ENCODE measurements around the gene SV2C.
"Not testable (repeated sequence)": the region's sequence is repeated elsewhere in the genome, so short reads cannot be mapped to it uniquely, and the experiment has no call there.

SV2C gene, protein sequence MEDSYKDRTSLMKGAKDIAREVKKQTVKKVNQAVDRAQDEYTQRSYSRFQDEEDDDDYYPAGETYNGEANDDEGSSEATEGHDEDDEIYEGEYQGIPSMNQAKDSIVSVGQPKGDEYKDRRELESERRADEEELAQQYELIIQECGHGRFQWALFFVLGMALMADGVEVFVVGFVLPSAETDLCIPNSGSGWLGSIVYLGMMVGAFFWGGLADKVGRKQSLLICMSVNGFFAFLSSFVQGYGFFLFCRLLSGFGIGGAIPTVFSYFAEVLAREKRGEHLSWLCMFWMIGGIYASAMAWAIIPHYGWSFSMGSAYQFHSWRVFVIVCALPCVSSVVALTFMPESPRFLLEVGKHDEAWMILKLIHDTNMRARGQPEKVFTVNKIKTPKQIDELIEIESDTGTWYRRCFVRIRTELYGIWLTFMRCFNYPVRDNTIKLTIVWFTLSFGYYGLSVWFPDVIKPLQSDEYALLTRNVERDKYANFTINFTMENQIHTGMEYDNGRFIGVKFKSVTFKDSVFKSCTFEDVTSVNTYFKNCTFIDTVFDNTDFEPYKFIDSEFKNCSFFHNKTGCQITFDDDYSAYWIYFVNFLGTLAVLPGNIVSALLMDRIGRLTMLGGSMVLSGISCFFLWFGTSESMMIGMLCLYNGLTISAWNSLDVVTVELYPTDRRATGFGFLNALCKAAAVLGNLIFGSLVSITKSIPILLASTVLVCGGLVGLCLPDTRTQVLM

GRCh38 chr5:76082772-76083554 is at the start of gene SV2C:
Gene SV2C, plus strand, starts transcription at chr5:76083383. Its CDS starts 48,368 bp downstream, at chr5:76131751.
- intact Hi-C loops (cut with DNase I), result no loop called here
- DNase-seq, result peak in 5 of 10 donors; percentile 10 to 90 (median 81)

DNA sequence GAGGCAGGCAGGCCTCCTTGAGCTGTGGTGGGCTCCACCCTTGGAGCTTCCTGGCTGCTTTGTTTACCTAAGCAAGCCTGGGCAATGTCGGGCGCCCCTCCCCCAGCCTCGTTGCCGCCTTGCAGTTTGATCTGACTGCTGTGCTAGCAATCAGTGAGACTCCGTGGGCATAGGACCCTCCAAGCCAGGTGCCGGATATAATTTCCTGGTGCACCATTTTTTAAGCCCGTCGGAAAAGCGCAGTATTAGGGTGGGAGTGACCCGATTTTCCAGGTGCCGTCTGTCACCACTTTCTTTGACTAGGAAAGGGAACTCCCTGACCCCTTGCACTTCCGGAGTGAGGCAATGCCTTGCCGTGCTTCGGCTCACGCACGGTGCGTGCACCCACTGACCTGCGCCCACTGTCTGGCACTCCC is 45.4 kb upstream of the SV2C start:
- intact Hi-C loops (cut with DNase I), result not testable (repeated sequence)

GRCh38 chr5:76038212-76038611 is 45.0 kb upstream of the SV2C start:
- intact Hi-C loops (cut with DNase I), result no loop called here
- no peak for DNase-seq

More for the DNA sequence above, 45.4 kb upstream of the SV2C start:
- not testable (repeated sequence) for DNase-seq

GRCh38 chr5:76040806-76041205 is 42.4 kb upstream of the SV2C start:
- intact Hi-C loops (cut with DNase I), result no loop called here
- no peak for DNase-seq

- intact Hi-C loops (cut with DNase I), result no loop called here
- DNase-seq, result no peak
Observed at GRCh38 chr5:76041863-76042262, 41.3 kb upstream of the SV2C start.

DNA sequence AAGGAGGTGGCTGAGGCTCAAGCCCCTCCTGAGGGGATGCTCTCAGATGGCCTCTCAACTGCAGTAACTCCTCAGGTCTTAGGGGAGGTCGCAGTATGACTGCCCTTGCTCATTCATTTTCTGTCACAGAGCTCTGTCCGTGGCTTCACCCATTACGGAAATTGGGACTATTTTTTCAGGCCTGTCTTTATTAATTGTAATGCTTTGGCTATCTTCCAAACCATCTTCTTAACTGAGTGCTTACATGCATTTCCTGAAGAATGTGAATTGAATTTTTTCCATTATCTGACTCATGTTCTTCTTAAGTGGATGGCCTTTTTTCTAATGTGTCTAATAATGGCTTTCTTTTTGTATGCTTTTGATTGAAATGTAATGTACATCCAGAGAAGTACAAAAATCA is 36.4 kb upstream of the SV2C start:
- no peak for DNase-seq
- intact Hi-C loops (cut with DNase I), result no loop called here

DNA sequence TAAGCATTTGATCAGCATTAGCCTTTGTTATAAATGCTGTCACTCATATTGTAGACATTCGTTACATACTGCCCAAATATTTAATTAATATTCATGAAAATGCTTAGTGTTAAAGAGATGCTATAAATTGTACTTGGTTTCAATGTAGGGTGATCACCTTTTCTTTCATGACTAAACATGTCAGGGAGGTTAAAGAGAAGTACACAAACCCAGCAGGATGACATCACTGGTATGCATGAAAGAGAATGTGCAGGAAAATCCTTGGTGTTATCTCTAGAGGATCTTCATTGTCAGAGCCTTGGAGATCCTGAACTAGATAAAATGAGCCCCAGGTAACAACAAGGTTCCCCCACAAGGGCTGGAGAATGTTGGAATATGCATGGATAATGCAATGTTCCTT is 33.0 kb upstream of the SV2C start:
- intact Hi-C loops (cut with DNase I), result no loop called here
- DNase-seq, result no peak

GRCh38 chr5:76062502-76063041 is 20.6 kb upstream of the SV2C start:
- DNase-seq, result no peak
- intact Hi-C loops (cut with DNase I), result no loop called here

- no peak for DNase-seq
- intact Hi-C loops (cut with DNase I), result no loop called here
Observed at GRCh38 chr5:76065258-76065657, 17.9 kb upstream of the SV2C start.

DNA sequence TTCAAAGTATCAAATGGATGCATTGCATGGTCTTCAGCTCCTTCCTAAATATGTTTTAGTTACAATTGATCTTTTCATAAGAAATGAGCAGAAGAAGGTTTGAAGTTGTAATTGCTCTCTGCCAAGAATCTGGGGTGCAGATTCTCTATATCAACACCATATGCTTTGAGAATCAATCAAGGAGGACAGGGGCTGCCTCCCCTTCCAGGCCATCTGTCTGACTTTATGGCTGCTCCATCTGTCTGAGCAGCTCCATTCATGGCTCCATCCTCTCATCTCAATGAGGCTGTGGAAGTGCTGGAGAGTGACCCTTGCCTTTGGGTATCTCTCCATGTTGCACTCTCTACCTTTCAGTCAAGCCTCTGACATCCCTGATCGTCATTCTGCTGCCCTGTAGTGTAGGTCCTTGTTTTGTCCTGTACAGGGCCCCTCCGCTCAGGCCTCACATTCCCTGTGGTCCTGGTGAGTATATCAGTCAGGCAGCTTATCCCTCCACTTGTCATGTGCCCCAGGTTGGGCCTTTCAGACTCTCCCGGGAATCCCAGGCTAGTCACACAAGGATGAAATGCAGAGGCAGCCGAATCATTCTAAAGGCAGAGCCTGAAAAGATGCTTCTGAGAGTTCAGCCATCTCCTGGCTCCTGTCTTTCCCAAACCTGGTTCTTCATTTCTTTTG is 14.0 kb upstream of the SV2C start:
- DNase-seq, result no peak
- intact Hi-C loops (cut with DNase I), result no loop called here

GRCh38 chr5:76074487-76075065 is 8.6 kb upstream of the SV2C start:
- no peak for DNase-seq
- intact Hi-C loops (cut with DNase I), result no loop called here

DNA sequence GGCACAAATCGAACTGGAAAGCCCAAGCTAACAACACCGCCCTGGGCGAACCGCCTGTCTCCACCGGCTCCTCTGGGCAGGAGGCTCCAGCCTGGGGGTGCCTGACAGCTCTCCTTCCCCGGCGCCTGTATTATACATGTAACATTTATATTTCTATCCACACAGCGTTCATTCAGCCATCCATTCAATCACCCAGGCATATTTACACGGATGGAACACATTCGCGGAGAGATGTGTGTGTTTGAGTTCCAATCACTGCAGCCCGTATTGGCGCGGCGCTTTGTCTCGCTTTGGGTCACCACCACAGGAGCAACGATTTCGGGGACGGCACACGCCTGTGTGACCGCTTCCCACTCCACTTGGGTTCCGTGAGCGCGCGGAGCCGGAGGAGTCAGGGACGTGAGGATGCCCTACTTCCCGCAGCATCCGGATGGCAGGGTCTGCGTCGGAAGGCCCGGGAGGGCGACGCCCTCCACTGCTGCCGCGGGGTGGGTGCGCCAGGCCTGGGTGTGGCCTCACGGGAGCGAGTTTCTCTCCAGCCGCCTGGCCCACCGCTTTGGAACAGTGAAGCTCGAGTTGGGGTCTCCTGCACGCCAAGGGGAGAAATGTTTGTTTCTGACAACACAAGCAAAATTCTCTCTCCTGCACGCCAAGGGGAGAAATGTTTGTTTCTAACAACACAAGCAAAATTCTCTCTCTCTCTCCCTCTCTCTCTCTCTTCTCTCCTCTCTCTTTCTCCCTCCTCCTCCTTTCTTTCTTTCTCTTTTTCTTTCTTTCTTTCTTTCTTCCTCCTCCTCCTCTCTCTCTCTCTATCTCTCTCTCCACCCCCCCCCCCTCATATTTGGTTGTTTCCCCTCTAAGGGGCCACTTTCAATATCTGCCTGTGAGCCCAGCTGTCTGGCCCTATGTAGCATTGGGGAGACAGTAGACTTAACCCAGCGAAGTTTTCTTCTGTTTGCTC is 1.1 kb upstream of the SV2C start:
- peak in 4 of 10 donors; percentile 26 to 75 (median 70) for DNase-seq
- intact Hi-C loops (cut with DNase I), result no loop called here

DNA sequence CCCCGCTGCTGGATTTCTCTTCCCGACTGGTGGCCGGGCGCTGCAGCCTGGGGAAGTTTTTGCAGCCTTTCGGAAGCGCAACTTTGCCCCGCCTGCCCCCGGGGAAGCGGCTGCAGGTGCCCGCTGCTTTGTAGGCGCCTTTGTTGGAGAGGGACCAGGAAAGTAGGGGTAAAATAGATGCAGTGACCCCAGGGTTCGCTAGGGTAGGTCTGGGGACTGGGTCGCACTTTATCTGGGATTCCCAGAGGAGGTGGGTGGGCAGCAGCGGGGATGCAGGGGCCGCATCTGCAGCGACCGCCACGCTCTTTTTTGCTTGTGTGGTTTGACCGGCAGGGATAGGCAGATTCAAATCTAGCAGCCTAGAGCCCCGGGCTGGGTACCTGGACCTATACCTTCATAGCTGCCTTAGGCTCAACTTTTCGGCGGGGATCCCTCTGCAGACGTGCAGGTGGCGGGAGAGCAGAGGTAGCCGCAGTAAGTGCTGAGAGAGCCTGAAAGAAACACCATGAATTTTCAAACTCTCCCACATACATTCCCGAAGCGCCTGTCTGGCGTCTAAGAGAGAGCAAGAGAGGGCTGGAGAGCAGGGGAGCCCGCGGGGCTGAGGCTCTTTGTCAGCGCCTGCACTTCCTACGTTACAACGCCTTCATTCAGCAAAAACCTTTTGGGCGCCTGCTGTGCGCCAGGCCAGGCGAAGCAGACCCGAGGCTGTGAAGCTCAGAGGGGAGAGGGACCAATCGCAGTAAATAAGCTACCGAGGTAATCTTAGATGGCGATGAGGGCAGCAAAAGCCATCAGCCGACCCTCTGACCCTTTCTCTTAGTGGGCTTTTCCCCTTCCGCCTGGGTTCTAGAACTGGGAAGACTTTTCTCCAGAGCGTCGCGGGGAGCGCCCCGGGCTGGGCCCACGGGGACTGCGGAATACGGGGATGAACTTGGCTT is 642 bp downstream of the SV2C start:
- intact Hi-C loops (cut with DNase I), result no loop called here
- peak in 3 of 10 donors; percentile 61 to 70 (median 68) for DNase-seq

DNA sequence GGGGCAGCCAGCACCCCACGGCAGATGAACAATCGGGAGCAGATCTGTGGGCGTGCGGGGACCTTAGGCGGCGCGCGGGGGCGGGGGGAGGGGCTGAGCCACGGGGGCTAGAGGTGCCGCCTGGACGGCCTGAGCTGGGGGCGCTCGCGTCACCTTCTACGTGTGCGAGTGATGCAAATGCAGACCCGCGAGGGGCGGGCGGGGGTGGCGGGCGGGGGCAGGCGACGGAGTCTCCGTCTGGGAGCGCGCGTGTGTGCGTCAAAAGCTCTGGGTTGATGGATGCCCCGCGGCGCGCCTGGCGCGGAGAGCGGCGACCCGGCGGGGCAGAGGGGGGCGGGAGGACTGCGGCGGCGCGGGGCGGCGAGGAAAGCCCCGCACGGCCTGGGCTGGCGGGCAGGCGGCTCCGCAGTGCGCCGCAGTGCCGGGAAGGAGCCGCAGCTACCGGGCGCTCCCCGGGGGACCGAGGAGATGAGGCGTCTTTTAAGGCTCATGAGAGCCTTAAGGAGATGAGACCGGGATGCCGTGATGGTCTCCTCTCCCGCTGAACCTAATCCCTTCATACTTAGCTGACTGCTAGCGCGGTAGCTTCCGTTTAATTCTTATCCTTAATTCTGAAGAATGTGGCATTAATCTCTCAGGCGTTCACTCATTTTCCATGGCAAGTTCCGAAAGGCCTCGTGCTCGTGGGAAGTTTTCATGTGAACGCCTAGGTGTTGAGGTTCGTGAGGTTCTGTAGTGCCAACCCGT is 1.5 kb downstream of the SV2C start:
- intact Hi-C loops (cut with DNase I), result no loop called here
- peak in 2 of 10 donors; percentile 55 to 69 for DNase-seq

DNA sequence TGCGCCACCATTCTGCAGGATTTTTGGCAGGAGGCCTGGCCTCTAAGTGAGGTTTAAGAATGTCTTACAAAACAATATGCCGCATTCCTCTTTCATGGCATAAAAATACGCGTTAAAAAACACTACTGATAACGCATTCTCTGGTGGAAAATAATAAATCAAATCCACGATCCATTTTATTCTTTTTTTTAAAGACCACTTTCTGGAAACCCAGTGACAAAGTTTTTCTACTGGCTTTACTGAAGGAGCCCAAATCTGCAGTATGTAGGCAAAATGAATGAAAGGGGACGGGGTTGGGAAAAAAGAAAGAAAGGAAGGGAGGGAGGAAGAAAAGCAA is 2.0 kb downstream of the SV2C start:
- intact Hi-C loops (cut with DNase I), result no loop called here
- DNase-seq, result no peak

- no peak for DNase-seq
- intact Hi-C loops (cut with DNase I), result no loop called here
Observed at GRCh38 chr5:76086095-76086494, 2.9 kb downstream of the SV2C start.

GRCh38 chr5:76089156-76089555 is 6.0 kb downstream of the SV2C start:
- DNase-seq; intact Hi-C loops (cut with DNase I): not testable (repeated sequence)
